Measurements from ENCODE around the gene CCDC85B.

- TF ChIP-seq CTCF (IDR thresholded peaks at IDR 0.05; ENCODE audit: poor library complexity, severe bottlenecking): no peak
- no peak for TF ChIP-seq RAD21 (conservative IDR thresholded peaks at IDR 0.05)
- peak; percentile 11 for TF ChIP-seq POLR2AphosphoS5 (IDR thresholded peaks at IDR 0.05)
- no peak for TF ChIP-seq SMC3 (conservative IDR thresholded peaks at IDR 0.05; ENCODE audit: poor library complexity)
- no peak for TF ChIP-seq EZH2 (IDR thresholded peaks at IDR 0.05; ENCODE audit: borderline replicate concordance, insufficient read depth, low read length, poor library complexity, severe bottlenecking)
- no peak for TF ChIP-seq REST (IDR thresholded peaks at IDR 0.05; ENCODE audit: borderline replicate concordance)
- no peak for TF ChIP-seq TAF1 (IDR thresholded peaks at IDR 0.05; ENCODE audit: low read depth)
- no peak for TF ChIP-seq EP300 (conservative IDR thresholded peaks at IDR 0.05; ENCODE audit: poor library complexity, severe bottlenecking)
These were observed 20.2 kb upstream of the CCDC85B start for GRCh38 chr11:65870307-65870658.

Measured in neural cell (in vitro differentiated cells).